H1 (cell line): ENCODE measurements around the gene PELO. TPM values are rescaled to one million over a fixed set of nuclear protein-coding genes. Genes with fewer than 3 reads are reported as not detected.

Source experiments
- EZH2 ChIP-seq: fragments of 200-600 bp; sonication (generic); IDR thresholded peaks from 2 replicates; pipeline ENCODE4 v1.7.1; 2012; ENCODE audit warnings: low read depth, mild to moderate bottlenecking, moderate library complexity, low read length, inconsistent platforms; ENCODE audit not compliant: severe bottlenecking
- KDM1A ChIP-seq: fragments of 200-600, 300-600 bp; sonication (generic); IDR thresholded peaks from 2 replicates; pipeline ENCODE4 v1.7.1; 2016; ENCODE audit warnings: mild to moderate bottlenecking, low read length, borderline replicate concordance
- NRF1 ChIP-seq: IDR thresholded peaks from 2 replicates; pipeline ENCODE4 v1.6.1; 2011; ENCODE audit warnings: mild to moderate bottlenecking, low read depth, low read length, improper control_type of control experiment
- POU5F1 ChIP-seq: IDR thresholded peaks from 2 replicates; pipeline ENCODE4 v1.6.1; 2011; ENCODE audit warnings: low read depth, mild to moderate bottlenecking, low read length, moderate library complexity
- SAP30 ChIP-seq: fragments of 300-600 bp; sonication (generic); IDR thresholded peaks from 2 replicates; pipeline ENCODE4 v1.7.1; 2012; ENCODE audit warnings: low read length, moderate library complexity, mild to moderate bottlenecking, inconsistent platforms; ENCODE audit not compliant: insufficient read depth, insufficient replicate concordance
- SIRT6 ChIP-seq: IDR thresholded peaks from one replicate; pipeline ENCODE4 v1.7.1; 2012; ENCODE audit warnings: low read length, inconsistent platforms
- TCF12 ChIP-seq: IDR thresholded peaks from 2 replicates; pipeline ENCODE4 v1.6.1; 2011; ENCODE audit warnings: low read depth, mild to moderate bottlenecking, low read length
- TEAD4 ChIP-seq: IDR thresholded peaks from 2 replicates; pipeline ENCODE4 v1.6.1; 2012; ENCODE audit warnings: low read depth, low read length, inconsistent platforms, mixed read lengths
- polyA plus RNA-seq, 7 experiments: library from polyadenylated mRNA; depleted of rRNA in 3 of 7; stranded (reverse) in 5 of 7; unstranded in 2 of 7; fragments of >200 nt in 5 of 7; fragments of 200-250 nt in 2 of 7; gene quantifications; 1 replicate in 5 of 7; 2 replicates in 1 of 7; 4 replicates in 1 of 7; pipeline versions ENCODE4 v1.2.1 to v1.2.3, GENCODE V29; 2011 to 2013; ENCODE audit warnings: missing spikeins in 2 of 7, mixed read lengths in 2 of 7
- total RNA-seq: library from RNA; stranded (reverse); fragmentation: NEBNext Ultra II Directional; extraction: Animal tissue kit (Norgen Biotek cat#: 25700); gene quantifications from 2 replicates; pipeline ENCODE4 v1.2.1, GENCODE V29; 2021
- TF ChIP-seq, protein P1 (sequence below): fragments of 300-600 bp; sonication (generic); IDR thresholded peaks from 2 replicates; pipeline ENCODE4 v1.7.1; 2012; ENCODE audit warnings: low read length, moderate library complexity, mild to moderate bottlenecking, inconsistent platforms; ENCODE audit not compliant: insufficient replicate concordance
- TF ChIP-seq, protein P2 (sequence below): IDR thresholded peaks from 2 replicates; pipeline ENCODE4 v1.6.1; 2012; ENCODE audit warnings: inconsistent platforms
- TF ChIP-seq, protein P3 (sequence below): IDR thresholded peaks from 2 replicates; pipeline ENCODE4 v1.6.1; 2011; ENCODE audit warnings: low read length, improper control_type of control experiment

The PELO gene
- total and polyA plus RNA-seq, 2 of the 8 experiments (the other 6 are each of a cell fraction or from before 2014, with no cell fraction given): 10.8 to 18.5 TPM

DNA sequence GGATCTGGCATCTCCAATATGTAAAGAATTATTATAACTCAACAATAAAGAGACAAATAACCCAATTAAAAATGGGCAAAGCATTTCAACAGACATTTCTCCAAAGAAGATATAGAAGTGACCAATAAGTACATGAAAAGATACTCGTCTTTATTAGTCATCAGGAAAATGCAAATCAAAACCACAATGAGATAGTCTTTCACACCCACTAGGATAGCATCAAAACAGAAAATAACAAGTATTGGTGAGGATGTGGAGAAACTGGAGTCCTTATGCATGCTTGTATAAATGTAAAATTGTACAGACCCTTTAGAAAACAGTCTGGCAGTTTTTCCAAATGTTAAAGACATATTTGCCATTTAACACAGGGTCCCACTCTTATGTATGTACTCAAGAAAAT is 39.1 kb upstream of the PELO start (continued):
- TF ChIP-seq, protein P1, sequence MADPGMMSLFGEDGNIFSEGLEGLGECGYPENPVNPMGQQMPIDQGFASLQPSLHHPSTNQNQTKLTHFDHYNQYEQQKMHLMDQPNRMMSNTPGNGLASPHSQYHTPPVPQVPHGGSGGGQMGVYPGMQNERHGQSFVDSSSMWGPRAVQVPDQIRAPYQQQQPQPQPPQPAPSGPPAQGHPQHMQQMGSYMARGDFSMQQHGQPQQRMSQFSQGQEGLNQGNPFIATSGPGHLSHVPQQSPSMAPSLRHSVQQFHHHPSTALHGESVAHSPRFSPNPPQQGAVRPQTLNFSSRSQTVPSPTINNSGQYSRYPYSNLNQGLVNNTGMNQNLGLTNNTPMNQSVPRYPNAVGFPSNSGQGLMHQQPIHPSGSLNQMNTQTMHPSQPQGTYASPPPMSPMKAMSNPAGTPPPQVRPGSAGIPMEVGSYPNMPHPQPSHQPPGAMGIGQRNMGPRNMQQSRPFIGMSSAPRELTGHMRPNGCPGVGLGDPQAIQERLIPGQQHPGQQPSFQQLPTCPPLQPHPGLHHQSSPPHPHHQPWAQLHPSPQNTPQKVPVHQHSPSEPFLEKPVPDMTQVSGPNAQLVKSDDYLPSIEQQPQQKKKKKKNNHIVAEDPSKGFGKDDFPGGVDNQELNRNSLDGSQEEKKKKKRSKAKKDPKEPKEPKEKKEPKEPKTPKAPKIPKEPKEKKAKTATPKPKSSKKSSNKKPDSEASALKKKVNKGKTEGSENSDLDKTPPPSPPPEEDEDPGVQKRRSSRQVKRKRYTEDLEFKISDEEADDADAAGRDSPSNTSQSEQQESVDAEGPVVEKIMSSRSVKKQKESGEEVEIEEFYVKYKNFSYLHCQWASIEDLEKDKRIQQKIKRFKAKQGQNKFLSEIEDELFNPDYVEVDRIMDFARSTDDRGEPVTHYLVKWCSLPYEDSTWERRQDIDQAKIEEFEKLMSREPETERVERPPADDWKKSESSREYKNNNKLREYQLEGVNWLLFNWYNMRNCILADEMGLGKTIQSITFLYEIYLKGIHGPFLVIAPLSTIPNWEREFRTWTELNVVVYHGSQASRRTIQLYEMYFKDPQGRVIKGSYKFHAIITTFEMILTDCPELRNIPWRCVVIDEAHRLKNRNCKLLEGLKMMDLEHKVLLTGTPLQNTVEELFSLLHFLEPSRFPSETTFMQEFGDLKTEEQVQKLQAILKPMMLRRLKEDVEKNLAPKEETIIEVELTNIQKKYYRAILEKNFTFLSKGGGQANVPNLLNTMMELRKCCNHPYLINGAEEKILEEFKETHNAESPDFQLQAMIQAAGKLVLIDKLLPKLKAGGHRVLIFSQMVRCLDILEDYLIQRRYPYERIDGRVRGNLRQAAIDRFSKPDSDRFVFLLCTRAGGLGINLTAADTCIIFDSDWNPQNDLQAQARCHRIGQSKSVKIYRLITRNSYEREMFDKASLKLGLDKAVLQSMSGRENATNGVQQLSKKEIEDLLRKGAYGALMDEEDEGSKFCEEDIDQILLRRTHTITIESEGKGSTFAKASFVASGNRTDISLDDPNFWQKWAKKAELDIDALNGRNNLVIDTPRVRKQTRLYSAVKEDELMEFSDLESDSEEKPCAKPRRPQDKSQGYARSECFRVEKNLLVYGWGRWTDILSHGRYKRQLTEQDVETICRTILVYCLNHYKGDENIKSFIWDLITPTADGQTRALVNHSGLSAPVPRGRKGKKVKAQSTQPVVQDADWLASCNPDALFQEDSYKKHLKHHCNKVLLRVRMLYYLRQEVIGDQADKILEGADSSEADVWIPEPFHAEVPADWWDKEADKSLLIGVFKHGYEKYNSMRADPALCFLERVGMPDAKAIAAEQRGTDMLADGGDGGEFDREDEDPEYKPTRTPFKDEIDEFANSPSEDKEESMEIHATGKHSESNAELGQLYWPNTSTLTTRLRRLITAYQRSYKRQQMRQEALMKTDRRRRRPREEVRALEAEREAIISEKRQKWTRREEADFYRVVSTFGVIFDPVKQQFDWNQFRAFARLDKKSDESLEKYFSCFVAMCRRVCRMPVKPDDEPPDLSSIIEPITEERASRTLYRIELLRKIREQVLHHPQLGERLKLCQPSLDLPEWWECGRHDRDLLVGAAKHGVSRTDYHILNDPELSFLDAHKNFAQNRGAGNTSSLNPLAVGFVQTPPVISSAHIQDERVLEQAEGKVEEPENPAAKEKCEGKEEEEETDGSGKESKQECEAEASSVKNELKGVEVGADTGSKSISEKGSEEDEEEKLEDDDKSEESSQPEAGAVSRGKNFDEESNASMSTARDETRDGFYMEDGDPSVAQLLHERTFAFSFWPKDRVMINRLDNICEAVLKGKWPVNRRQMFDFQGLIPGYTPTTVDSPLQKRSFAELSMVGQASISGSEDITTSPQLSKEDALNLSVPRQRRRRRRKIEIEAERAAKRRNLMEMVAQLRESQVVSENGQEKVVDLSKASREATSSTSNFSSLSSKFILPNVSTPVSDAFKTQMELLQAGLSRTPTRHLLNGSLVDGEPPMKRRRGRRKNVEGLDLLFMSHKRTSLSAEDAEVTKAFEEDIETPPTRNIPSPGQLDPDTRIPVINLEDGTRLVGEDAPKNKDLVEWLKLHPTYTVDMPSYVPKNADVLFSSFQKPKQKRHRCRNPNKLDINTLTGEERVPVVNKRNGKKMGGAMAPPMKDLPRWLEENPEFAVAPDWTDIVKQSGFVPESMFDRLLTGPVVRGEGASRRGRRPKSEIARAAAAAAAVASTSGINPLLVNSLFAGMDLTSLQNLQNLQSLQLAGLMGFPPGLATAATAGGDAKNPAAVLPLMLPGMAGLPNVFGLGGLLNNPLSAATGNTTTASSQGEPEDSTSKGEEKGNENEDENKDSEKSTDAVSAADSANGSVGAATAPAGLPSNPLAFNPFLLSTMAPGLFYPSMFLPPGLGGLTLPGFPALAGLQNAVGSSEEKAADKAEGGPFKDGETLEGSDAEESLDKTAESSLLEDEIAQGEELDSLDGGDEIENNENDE: no peak
- TF ChIP-seq, protein P2, sequence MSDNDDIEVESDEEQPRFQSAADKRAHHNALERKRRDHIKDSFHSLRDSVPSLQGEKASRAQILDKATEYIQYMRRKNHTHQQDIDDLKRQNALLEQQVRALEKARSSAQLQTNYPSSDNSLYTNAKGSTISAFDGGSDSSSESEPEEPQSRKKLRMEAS: no peak
- TF ChIP-seq SAP30 (no peak), TEAD4 (no peak), EZH2 (no peak), SIRT6 (no peak), TCF12 (no peak), NRF1 (no peak), KDM1A (no peak), POU5F1 (no peak)
- TF ChIP-seq, protein P3, sequence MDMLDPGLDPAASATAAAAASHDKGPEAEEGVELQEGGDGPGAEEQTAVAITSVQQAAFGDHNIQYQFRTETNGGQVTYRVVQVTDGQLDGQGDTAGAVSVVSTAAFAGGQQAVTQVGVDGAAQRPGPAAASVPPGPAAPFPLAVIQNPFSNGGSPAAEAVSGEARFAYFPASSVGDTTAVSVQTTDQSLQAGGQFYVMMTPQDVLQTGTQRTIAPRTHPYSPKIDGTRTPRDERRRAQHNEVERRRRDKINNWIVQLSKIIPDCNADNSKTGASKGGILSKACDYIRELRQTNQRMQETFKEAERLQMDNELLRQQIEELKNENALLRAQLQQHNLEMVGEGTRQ: no peak
